Activated B cell treated with CpG ODN at 0.5 μM for 24 hours (primary cell): ENCODE data around the gene MYL11. TPM values are rescaled to one million over a fixed set of nuclear protein-coding genes. Genes with fewer than 3 reads are reported as not detected.
A peak's percentile ranks its signal among the peaks of the same experiment; 100 is the strongest.

ENCODE experiments used
- ATAC-seq: fragments of 200-7000 bp; cut with Tn5 transposase; one replicate; pipeline ENCODE4 v1.10.0; 2021; ENCODE audit warnings: low read depth, mild to moderate bottlenecking, moderate library complexity
- CTCF ChIA-PET: fragments of 350-600 bp; sonication (Branson Sonifier 250); formaldehyde crosslinking; loops from one replicate; lab custom pipeline; 2021; ENCODE audit warnings: antibody characterized with exemption; lab: Charles Lee
- POLR2A ChIA-PET: fragments of 350-600 bp; sonication (Branson Sonifier 250); formaldehyde crosslinking; loops from one replicate; lab custom pipeline; 2021; ENCODE audit warnings: antibody characterized with exemption; lab: Charles Lee
- DNase-seq: peaks from one replicate; pipeline ENCODE4 v3.0.0; 2022
- H3K27ac Mint-ChIP-seq: one replicate; pipeline ENCODE4 v1.8.0; 2020; ENCODE audit warnings: mixed read lengths
- H3K27me3 Mint-ChIP-seq: one replicate; pipeline ENCODE4 v1.8.0; 2021; ENCODE audit warnings: mixed read lengths
- H3K36me3 Mint-ChIP-seq: one replicate; pipeline ENCODE4 v1.8.0; 2021; ENCODE audit warnings: low read depth, mixed read lengths
- H3K4me1 Mint-ChIP-seq: one replicate; pipeline ENCODE4 v1.8.0; 2021; ENCODE audit warnings: mixed read lengths
- H3K4me3 Mint-ChIP-seq: one replicate; pipeline ENCODE4 v1.8.0; 2020; ENCODE audit warnings: mild to moderate bottlenecking, mixed read lengths
- H3K9me3 Mint-ChIP-seq: one replicate; pipeline ENCODE4 v1.8.0; 2020; ENCODE audit warnings: mixed read lengths
- intact Hi-C: fragments of 100-400 bp; cut with micrococcal nuclease; formaldehyde crosslinking; loops from one replicate; pipeline ENCODE4 v1.15.1; 2024
- total RNA-seq: library from RNA; stranded (reverse); gene quantifications from 2 replicates; pipeline ENCODE4 v1.2.3, GENCODE V29; 2022
- TF ChIP-seq, protein P1 (sequence below): fragments of 200-600 bp; IDR thresholded peaks from one replicate; pipeline ENCODE4 v1.8.0; 2022; ENCODE audit warnings: antibody characterized with exemption, mild to moderate bottlenecking

Gene MYL11
- total RNA-seq, 1 donor from 2014 or later: not detected

DNA sequence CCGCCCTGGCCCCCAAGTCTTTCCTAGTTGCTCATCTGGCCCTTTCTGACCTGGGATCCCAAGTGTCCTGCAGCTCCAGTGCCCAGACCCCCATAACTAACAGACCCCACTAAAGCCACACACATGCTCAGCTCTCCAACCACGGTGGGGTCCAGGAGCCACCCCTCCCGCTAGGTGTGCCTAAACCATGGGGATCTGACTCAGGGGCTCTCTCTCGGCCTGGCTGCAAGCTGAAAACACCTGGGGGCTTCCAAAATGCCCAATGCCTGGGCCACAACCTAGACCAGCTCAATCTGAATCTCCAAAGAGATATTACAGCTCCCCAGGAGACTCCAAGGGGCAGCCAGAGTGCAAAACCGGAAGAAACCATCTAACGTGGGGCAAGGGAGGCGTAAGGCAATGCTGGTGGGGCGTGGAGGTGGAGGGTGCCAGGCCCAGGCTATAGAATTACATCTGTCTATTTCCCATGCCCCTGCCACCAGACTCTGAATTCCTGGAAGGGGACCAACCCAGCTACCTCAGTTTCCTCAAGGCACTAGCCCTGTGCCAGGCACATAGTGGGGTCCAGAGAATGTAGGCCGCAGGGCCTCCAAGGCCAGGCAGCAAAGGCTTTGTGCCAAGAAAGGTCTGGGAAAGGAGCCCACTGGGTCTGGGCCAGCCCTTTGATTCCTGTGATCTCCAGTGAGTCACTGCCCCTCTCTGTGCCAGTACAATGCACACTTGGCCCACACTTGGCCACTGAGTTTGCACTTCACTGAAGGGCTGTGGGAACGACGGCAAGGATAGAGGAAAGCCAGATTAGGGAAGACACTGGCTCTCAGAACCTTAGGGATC lies 22.8 kb upstream of the MYL11 start:
- Mint-ChIP-seq H3K4me3 (no peak overlapping the region), H3K27me3 (no peaks in the 10 kb centered on the region), H3K36me3 (peaks cover 59% of the 10 kb centered on the region), H3K4me1 (peaks cover 65% of the 10 kb centered on the region), H3K27ac (peak overlapping the region; percentile 35), H3K9me3 (no peaks in the 10 kb centered on the region)
- POLR2A ChIA-PET: interaction anchor here (0.8 to 1.1 kb wide), 2 partner anchors 17 to 19 kb away, joined by 3 to 5 read pairs; partner anchors contain the start of gene TBC1D10B
- TF ChIP-seq, protein P1, sequence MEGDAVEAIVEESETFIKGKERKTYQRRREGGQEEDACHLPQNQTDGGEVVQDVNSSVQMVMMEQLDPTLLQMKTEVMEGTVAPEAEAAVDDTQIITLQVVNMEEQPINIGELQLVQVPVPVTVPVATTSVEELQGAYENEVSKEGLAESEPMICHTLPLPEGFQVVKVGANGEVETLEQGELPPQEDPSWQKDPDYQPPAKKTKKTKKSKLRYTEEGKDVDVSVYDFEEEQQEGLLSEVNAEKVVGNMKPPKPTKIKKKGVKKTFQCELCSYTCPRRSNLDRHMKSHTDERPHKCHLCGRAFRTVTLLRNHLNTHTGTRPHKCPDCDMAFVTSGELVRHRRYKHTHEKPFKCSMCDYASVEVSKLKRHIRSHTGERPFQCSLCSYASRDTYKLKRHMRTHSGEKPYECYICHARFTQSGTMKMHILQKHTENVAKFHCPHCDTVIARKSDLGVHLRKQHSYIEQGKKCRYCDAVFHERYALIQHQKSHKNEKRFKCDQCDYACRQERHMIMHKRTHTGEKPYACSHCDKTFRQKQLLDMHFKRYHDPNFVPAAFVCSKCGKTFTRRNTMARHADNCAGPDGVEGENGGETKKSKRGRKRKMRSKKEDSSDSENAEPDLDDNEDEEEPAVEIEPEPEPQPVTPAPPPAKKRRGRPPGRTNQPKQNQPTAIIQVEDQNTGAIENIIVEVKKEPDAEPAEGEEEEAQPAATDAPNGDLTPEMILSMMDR: no peak
- CTCF ChIA-PET: no interaction called here
- intact Hi-C loops: no loop called here
- ATAC-seq: no peak
- DNase-seq: no peak

DNA sequence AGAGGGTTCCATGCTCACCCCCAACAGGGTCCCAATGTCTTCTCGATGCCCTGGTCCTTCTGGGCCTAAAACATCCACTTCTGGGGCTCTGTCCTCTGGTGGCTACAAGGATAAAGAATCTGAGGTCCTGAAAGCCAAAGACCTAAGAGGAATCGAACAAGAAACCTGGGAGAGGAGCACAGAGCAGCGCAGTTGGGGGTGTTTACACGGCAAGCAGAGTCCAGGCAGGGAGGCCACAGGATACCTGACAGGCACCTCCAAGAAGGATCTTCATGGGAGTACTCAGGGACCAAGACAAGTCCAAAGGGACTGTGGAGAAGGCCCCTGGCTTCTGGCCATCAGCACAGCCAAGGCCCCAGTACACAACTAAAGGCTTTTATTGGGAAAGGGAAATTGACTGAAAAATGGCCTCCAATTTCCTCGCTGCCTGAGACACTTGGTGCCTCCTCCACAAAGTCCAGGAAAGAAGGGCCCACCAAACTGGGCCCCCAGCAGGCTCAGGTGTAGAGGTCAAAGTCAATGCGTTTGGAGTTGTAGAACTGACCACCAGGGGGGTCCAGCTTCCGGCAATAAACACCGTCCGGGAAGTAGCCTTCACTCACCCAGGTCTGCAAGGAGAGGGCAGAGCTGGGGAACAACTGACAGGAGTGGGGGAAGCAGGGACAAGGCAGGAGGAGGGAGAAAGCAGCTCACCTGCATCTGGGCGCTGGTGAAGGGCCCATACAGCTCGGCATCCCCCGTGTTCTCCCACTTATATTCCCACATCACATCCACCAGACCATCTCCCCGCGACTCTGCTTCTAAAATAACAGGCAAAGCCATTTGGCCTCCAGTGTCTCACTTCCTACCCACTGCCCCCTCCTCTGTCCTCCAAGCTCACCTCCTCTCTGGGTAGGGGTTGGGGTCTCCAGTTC lies 21.9 kb upstream of the MYL11 start:
- Mint-ChIP-seq H3K4me1 (peaks cover 67% of the 10 kb centered on the region), H3K36me3 (peaks cover 66% of the 10 kb centered on the region), H3K27ac (no peak overlapping the region), H3K4me3 (peak overlapping the region; percentile 24), H3K27me3 (no peaks in the 10 kb centered on the region), H3K9me3 (no peaks in the 10 kb centered on the region)
- DNase-seq: no peak
- ChIA-PET CTCF (interaction anchor here (2.7 kb wide), 1 partner anchor 57 kb away, joined by 10 read pairs; no protein-coding TSS in a partner anchor), POLR2A (interaction anchor here (0.7 to 4.4 kb wide), 2 partner anchors 18 to 169 kb away, joined by 3 to 26 read pairs; no protein-coding TSS in a partner anchor)
- no peak for ATAC-seq
- intact Hi-C loops: no loop called here
- TF ChIP-seq, protein P1: no peak

DNA sequence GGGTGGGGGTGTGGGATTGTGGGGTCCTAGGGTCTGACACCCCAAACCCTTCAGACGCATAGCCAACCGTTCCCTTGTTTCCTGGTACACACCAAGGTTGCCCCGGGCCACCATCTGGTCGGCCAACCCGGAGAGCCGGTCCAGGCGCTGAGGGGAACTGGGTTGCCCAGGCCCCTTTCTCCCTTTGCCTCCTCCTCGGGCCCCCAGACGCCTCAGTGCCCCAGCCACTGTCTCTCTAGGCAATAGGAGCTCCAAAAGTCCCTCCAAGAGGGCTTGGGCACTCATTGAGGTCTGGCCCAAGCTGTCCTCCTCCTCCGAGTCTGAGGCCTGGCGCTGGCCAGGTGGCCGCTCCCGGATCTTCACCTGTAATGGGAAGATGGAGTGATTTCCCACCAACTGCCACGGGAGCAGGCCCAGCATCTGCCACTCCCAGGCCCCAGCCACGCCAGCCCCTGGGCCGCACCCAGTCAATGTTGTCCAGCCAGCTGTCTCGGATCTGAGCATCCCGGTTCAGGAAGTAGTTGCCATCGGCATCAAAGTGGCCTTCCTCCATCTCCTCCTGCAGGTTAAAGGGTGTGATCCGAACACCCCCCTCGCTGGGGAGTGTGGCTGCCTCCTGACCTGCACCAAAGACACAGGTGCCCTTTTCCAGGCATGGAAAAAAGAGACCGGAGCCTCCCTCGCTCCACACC lies 21.0 kb upstream of the MYL11 start:
- no peak for ATAC-seq
- ChIA-PET CTCF (interaction anchor here (1.9 to 2.7 kb wide), 2 partner anchors 17 to 56 kb away, joined by 7 to 10 read pairs; partner anchors contain the start of gene TBC1D10B), POLR2A (interaction anchor here (0.6 to 4.5 kb wide), 14 partner anchors 9 to 218 kb away, joined by 3 to 36 read pairs (median 8); partner anchors contain the start of genes SEPTIN1, TBC1D10B, ZNF48 and ZNF688)
- no peak for DNase-seq
- peaks cover 72% of the 10 kb centered on the region for H3K36me3 Mint-ChIP-seq
- TF ChIP-seq, protein P1: no peak
- no peaks in the 10 kb centered on the region for H3K9me3 Mint-ChIP-seq
- H3K4me1 Mint-ChIP-seq: peaks cover 65% of the 10 kb centered on the region
- H3K27me3 Mint-ChIP-seq: no peaks in the 10 kb centered on the region
- H3K4me3 Mint-ChIP-seq: peak overlapping the region; percentile 96
- intact Hi-C loops: loop anchor here (2.0 kb wide), 2 partner anchors 25 to 41 kb away; partner anchors contain the start of gene ZNF48
- no peak overlapping the region for H3K27ac Mint-ChIP-seq

DNA sequence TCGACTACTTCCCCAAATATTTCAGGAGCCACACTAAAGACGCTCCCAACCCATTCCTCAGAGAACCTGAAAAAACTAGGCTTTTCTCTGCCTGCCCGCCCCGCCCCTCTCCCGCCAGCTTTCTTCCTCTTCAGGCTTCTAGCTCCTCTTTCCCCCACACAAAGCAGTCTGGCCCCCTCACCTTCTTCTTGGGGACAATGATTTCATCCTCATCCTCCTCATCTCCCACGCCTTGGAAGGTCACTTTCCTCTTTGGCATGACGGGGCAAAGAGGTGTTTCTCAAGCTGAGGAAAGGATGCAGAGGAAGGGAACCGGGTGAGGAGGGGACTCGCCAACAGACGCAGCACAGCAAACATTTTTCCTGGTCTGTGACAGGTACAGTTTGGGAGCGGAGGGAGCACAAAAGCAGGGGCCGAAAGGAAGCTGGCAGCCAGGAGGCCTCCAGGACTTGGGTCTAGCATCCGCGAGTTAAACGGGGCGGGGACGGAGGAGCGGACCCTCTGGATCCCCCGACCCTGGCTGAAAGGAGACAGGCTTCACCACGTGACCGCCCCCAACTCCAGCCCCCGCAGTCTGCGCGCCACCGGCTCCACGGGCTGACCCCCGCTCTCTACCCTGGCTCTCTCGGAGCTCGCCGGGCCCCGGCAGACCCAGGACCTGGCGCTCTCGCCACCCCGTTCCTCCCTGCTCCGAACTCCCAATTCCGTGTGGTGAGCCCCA lies 20.0 kb upstream of the MYL11 start:
- Mint-ChIP-seq H3K27ac (peak overlapping the region; percentile 91), H3K36me3 (peaks cover 76% of the 10 kb centered on the region)

More for the DNA sequence above, 20.0 kb upstream of the MYL11 start:
- H3K4me3 Mint-ChIP-seq: peak overlapping the region; percentile 96
- no peaks in the 10 kb centered on the region for H3K27me3 Mint-ChIP-seq
- ATAC-seq (peak; percentile 41), DNase-seq (no peak)
- TF ChIP-seq, protein P1: no peak
- intact Hi-C loops: loop anchor here (1.0 to 2.0 kb wide), 4 partner anchors 16 to 40 kb away; partner anchors contain the start of genes TBC1D10B and ZNF48
- ChIA-PET POLR2A (interaction anchor here (0.6 to 4.5 kb wide), 15 partner anchors 10 to 262 kb away, joined by 3 to 36 read pairs (median 8); partner anchors contain the start of genes DCTPP1, SEPTIN1, TBC1D10B and ZNF48), CTCF (interaction anchor here (1.9 to 2.7 kb wide), 2 partner anchors 16 to 55 kb away, joined by 7 to 10 read pairs; partner anchors contain the start of gene TBC1D10B)
- H3K4me1 Mint-ChIP-seq: peaks cover 57% of the 10 kb centered on the region
- H3K9me3 Mint-ChIP-seq: no peaks in the 10 kb centered on the region
